ENCODE data around the gene SLC25A17. TPM values are rescaled to one million over a fixed set of nuclear protein-coding genes. Genes with fewer than 3 reads are reported as not detected.

The SLC25A17 gene
- total and polyA plus RNA-seq, 8 donors = 4.6 to 27.0 (median 10.7) TPM; not detected in 1

DNA sequence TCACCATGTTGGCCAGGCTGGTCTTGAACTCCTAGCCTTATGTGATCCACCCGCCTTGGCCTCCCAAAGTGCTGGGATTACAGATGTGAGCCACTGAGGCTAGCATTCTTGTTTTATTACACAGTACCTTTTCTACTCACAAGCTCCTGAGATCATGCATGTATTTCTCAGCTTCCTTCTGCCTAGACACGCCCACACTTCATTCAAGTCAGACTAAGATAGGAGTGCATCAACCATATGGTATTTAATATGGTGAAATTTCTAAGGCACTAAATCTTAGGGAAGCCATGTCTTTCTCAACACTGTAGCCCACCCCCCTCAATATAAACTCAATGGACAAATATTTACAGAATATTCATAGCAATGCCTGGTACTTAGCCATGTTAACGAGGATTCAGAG is 62.1 kb downstream of the SLC25A17 start:
- intact Hi-C loops (cut with DNase I; ENCODE audit: low total_unique reads) = loop anchor here (5.0 kb wide), 1 partner anchor 75 kb away; no protein-coding TSS in a partner anchor
- Histone ChIP-seq H3K4me3 (no peak overlapping the region), H3K27ac (no peak overlapping the region), H3K4me1 (no peaks in the 10 kb centered on the region), H3K36me3 (no peaks in the 10 kb centered on the region), H3K9me3 (no peaks in the 10 kb centered on the region), H3K27me3 (no peaks in the 10 kb centered on the region)
- no peak for DNase-seq
- TF ChIP-seq, protein P1, sequence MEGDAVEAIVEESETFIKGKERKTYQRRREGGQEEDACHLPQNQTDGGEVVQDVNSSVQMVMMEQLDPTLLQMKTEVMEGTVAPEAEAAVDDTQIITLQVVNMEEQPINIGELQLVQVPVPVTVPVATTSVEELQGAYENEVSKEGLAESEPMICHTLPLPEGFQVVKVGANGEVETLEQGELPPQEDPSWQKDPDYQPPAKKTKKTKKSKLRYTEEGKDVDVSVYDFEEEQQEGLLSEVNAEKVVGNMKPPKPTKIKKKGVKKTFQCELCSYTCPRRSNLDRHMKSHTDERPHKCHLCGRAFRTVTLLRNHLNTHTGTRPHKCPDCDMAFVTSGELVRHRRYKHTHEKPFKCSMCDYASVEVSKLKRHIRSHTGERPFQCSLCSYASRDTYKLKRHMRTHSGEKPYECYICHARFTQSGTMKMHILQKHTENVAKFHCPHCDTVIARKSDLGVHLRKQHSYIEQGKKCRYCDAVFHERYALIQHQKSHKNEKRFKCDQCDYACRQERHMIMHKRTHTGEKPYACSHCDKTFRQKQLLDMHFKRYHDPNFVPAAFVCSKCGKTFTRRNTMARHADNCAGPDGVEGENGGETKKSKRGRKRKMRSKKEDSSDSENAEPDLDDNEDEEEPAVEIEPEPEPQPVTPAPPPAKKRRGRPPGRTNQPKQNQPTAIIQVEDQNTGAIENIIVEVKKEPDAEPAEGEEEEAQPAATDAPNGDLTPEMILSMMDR (IDR thresholded peaks at IDR 0.05) = no peak
- TF ChIP-seq POLR2AphosphoS5 (IDR thresholded peaks at IDR 0.05) (no peak), POLR2A (IDR thresholded peaks at IDR 0.05) (no peak), EP300 (IDR thresholded peaks at IDR 0.05) (no peak)
- 83 to 92% (median 89%) methylated on average over 3 of the region's 3 CpGs for WGBS, 5 donors

DNA sequence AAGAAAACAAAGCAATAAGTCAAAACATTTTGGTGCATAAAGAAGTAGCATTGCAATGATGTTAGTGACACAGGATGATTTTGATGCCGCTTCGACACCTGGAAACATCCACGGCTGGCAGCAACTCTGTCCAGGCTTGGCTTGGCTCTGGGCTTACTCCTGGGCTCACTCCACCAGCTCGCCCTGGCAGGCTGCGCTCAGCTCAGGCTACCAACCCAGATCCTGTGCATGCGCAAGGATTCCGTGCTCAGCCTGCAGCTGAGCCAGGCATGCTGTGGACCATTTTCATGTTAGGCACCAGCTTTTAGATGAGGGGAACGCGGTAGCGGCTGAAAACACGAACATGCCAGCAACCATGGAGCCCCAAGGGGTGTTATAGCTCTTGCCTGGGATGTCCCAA is 66.0 kb downstream of the SLC25A17 start:
- H3K27me3 ChIP-seq = no peaks in the 10 kb centered on the region
- TF ChIP-seq, protein P1 (IDR thresholded peaks at IDR 0.05) = no peak
- TF ChIP-seq POLR2AphosphoS5 (IDR thresholded peaks at IDR 0.05) = no peak
- TF ChIP-seq POLR2A (IDR thresholded peaks at IDR 0.05) = no peak
- TF ChIP-seq EP300 (IDR thresholded peaks at IDR 0.05) = no peak
- no peak overlapping the region for H3K4me3 ChIP-seq
- H3K27ac ChIP-seq = no peak overlapping the region
- no peak for DNase-seq
- no peaks in the 10 kb centered on the region for H3K4me1 ChIP-seq
- H3K36me3 ChIP-seq = no peaks in the 10 kb centered on the region
- intact Hi-C loops (cut with DNase I; ENCODE audit: low total_unique reads) = no loop called here
- WGBS, 5 donors = 93 to 98% (median 97%) methylated on average over 9 to 11 of the region's 11 CpGs
- H3K9me3 ChIP-seq = peaks cover 0 to 8% (median 3%) of the 10 kb centered on the region in 4 donors

DNA sequence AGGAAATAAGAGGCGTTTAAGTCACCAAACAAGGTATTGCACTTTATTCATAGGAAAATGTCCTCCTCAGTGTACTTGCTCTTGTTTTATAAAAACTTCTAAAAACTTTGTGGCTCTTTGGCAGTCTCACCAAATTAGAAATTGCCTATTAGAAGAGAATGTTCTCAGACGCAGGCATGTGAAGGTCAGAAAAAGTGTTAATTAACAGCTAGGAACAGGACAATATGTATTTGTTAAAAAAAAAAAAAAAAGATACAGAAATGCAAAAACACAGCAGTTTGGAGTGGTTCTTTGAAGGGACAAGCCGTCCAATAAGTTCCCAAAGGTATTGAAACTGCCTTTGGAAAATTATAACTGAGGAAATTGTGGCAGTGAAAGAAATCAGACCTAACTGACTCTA is 67.9 kb downstream of the SLC25A17 start:
- TF ChIP-seq EP300 (IDR thresholded peaks at IDR 0.05) (no peak), POLR2A (IDR thresholded peaks at IDR 0.05) (no peak), POLR2AphosphoS5 (IDR thresholded peaks at IDR 0.05) (no peak)
- TF ChIP-seq, protein P1 (IDR thresholded peaks at IDR 0.05) = no peak
- peaks cover 0 to 9% (median 4%) of the 10 kb centered on the region in 4 donors for H3K9me3 ChIP-seq
- H3K4me3 ChIP-seq = no peak overlapping the region
- H3K27ac ChIP-seq = no peak overlapping the region
- intact Hi-C loops (cut with DNase I; ENCODE audit: low total_unique reads) = no loop called here
- H3K4me1 ChIP-seq = no peaks in the 10 kb centered on the region
- no peaks in the 10 kb centered on the region for H3K27me3 ChIP-seq
- no peak for DNase-seq
- H3K36me3 ChIP-seq = no peaks in the 10 kb centered on the region
- WGBS, 5 donors = 79 to 89% (median 83%) methylated on average over 3 of the region's 3 CpGs

DNA sequence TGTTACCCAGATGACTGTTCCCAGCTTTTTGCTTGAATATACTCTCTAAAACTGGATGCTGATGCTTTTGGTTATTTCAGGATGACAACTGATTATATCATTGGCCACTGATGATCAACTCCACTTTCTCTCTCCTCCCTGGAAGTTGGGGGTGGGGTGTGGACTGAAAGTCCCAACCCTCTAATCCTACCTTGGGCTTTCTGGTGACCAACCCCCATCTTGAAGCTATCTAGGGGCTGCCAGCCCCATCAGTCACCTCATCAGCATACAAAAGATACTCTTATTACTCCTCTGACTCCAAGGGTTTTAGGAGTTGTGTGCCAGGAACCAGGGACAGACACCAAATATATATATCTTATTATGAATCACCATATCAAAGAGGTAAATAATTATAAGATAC is 69.3 kb downstream of the SLC25A17 start:
- no peaks in the 10 kb centered on the region for H3K27me3 ChIP-seq
- H3K9me3 ChIP-seq = peaks cover 0 to 9% (median 4%) of the 10 kb centered on the region in 4 donors
- H3K36me3 ChIP-seq = no peaks in the 10 kb centered on the region
- H3K27ac ChIP-seq = no peak overlapping the region
- no peak overlapping the region for H3K4me3 ChIP-seq
- DNase-seq = no peak
- H3K4me1 ChIP-seq = no peaks in the 10 kb centered on the region
- TF ChIP-seq, protein P1 (IDR thresholded peaks at IDR 0.05) = no peak
- TF ChIP-seq POLR2AphosphoS5 (IDR thresholded peaks at IDR 0.05) (no peak), POLR2A (IDR thresholded peaks at IDR 0.05) (no peak), EP300 (IDR thresholded peaks at IDR 0.05) (no peak)
- intact Hi-C loops (cut with DNase I; ENCODE audit: low total_unique reads) = no loop called here
